Memory B cell (primary cell): ENCODE results near the gene ADAM10.

Experiments
- ATAC-seq: fragments of 150-1000 bp; cut with Tn5 transposase; 2 replicates; pipeline ENCODE4 v1.10.0; 2021; ENCODE audit warnings: low read depth, mild to moderate bottlenecking, moderate library complexity
- DNase-seq, 2 donors: peaks; one replicate each; pipeline ENCODE4 v3.0.0; 2022; ENCODE audit warnings: low spot score in 2 of 2
- H3K27ac Mint-ChIP-seq: one replicate; pipeline ENCODE4 v1.8.0; 2022; ENCODE audit warnings: mild to moderate bottlenecking, moderate library complexity, mixed read lengths
- H3K27me3 Mint-ChIP-seq: one replicate; pipeline ENCODE4 v1.8.0; 2022; ENCODE audit warnings: mixed read lengths
- H3K36me3 Mint-ChIP-seq: one replicate; pipeline ENCODE4 v1.8.0; 2022; ENCODE audit warnings: mild to moderate bottlenecking, mixed read lengths
- H3K4me1 Mint-ChIP-seq: one replicate; pipeline ENCODE4 v1.8.0; 2022; ENCODE audit warnings: mixed read lengths
- H3K4me3 Mint-ChIP-seq: one replicate; pipeline ENCODE4 v1.8.0; 2022; ENCODE audit warnings: mild to moderate bottlenecking, moderate library complexity, mixed read lengths
- H3K9me3 Mint-ChIP-seq: one replicate; pipeline ENCODE4 v1.8.0; 2022; ENCODE audit warnings: mixed read lengths

ADAM10 gene

GRCh38 chr15:58749532-58750337 lies at the start of gene ADAM10:
Gene ADAM10 (minus strand): TSS chr15:58749707. CDS start chr15:58749534, 173 bp downstream.
- no peaks in the 10 kb centered on the region for H3K27me3 Mint-ChIP-seq
- peaks cover 4% of the 10 kb centered on the region for H3K36me3 Mint-ChIP-seq
- peak; percentile 88 to 89 for DNase-seq
- peak; percentile 87 for ATAC-seq
- H3K9me3 Mint-ChIP-seq: no peaks in the 10 kb centered on the region
- peak within 1 kb of the TSS; percentile 95 for H3K27ac Mint-ChIP-seq
- peaks cover 15% of the 10 kb centered on the region for H3K4me1 Mint-ChIP-seq
- H3K4me3 Mint-ChIP-seq: peak within 1 kb of the TSS; percentile 98

GRCh38 chr15:58797505-58797904 lies 48.0 kb upstream of the ADAM10 start:
- Mint-ChIP-seq H3K36me3 (peaks cover 11% of the 10 kb centered on the region), H3K9me3 (peaks cover 2% of the 10 kb centered on the region), H3K27me3 (no peaks in the 10 kb centered on the region), H3K27ac (no peak overlapping the region), H3K4me1 (peaks cover 21% of the 10 kb centered on the region), H3K4me3 (no peak overlapping the region)
- DNase-seq (no peak), ATAC-seq (no peak)

GRCh38 chr15:58795825-58796224 lies 46.3 kb upstream of the ADAM10 start:
- H3K27ac Mint-ChIP-seq: peak overlapping the region; percentile 0
- no peaks in the 10 kb centered on the region for H3K27me3 Mint-ChIP-seq
- ATAC-seq: no peak
- peaks cover 12% of the 10 kb centered on the region for H3K36me3 Mint-ChIP-seq
- DNase-seq: no peak
- no peak overlapping the region for H3K4me3 Mint-ChIP-seq
- peaks cover 2% of the 10 kb centered on the region for H3K9me3 Mint-ChIP-seq
- H3K4me1 Mint-ChIP-seq: peaks cover 21% of the 10 kb centered on the region

GRCh38 chr15:58793862-58794261 lies 44.4 kb upstream of the ADAM10 start:
- Mint-ChIP-seq H3K36me3 (peaks cover 18% of the 10 kb centered on the region), H3K27me3 (no peaks in the 10 kb centered on the region), H3K27ac (peak overlapping the region; percentile 0), H3K9me3 (peaks cover 2% of the 10 kb centered on the region), H3K4me3 (no peak overlapping the region), H3K4me1 (peaks cover 16% of the 10 kb centered on the region)
- ATAC-seq (no peak), DNase-seq (no peak)

- Mint-ChIP-seq H3K9me3 (no peaks in the 10 kb centered on the region), H3K27me3 (no peaks in the 10 kb centered on the region), H3K4me1 (peaks cover 3% of the 10 kb centered on the region), H3K36me3 (peaks cover 15% of the 10 kb centered on the region), H3K27ac (no peak overlapping the region), H3K4me3 (no peak overlapping the region)
- DNase-seq (no peak), ATAC-seq (no peak)
These were observed 38.7 kb upstream of the ADAM10 start for GRCh38 chr15:58788056-58788710.

GRCh38 chr15:58785355-58785754 lies 35.8 kb upstream of the ADAM10 start:
- Mint-ChIP-seq H3K27ac (no peak overlapping the region), H3K36me3 (peaks cover 8% of the 10 kb centered on the region), H3K4me1 (peaks cover under 1% of the 10 kb centered on the region), H3K4me3 (no peak overlapping the region), H3K27me3 (no peaks in the 10 kb centered on the region), H3K9me3 (no peaks in the 10 kb centered on the region)
- ATAC-seq (no peak), DNase-seq (no peak)

GRCh38 chr15:58779554-58779953 lies 30.0 kb upstream of the ADAM10 start:
- H3K4me1 Mint-ChIP-seq: peaks cover 5% of the 10 kb centered on the region
- no peak overlapping the region for H3K4me3 Mint-ChIP-seq
- no peak overlapping the region for H3K27ac Mint-ChIP-seq
- DNase-seq (no peak), ATAC-seq (no peak)
- H3K27me3 Mint-ChIP-seq: no peaks in the 10 kb centered on the region
- peaks cover 5% of the 10 kb centered on the region for H3K36me3 Mint-ChIP-seq
- no peaks in the 10 kb centered on the region for H3K9me3 Mint-ChIP-seq

GRCh38 chr15:58777107-58777506 lies 27.6 kb upstream of the ADAM10 start:
- DNase-seq: no peak

GRCh38 chr15:58775402-58775801 lies 25.9 kb upstream of the ADAM10 start:
- DNase-seq: no peak
- Mint-ChIP-seq H3K27me3 (no peaks in the 10 kb centered on the region), H3K4me3 (no peak overlapping the region), H3K9me3 (no peaks in the 10 kb centered on the region), H3K27ac (no peak overlapping the region), H3K36me3 (peaks cover 2% of the 10 kb centered on the region), H3K4me1 (peaks cover 19% of the 10 kb centered on the region)
- ATAC-seq: no peak

More at GRCh38 chr15:58777107-58777506, 27.6 kb upstream of the ADAM10 start:
- H3K36me3 Mint-ChIP-seq: peaks cover 2% of the 10 kb centered on the region
- H3K27me3 Mint-ChIP-seq: no peaks in the 10 kb centered on the region
- H3K9me3 Mint-ChIP-seq: no peaks in the 10 kb centered on the region
- peak; percentile 77 for ATAC-seq
- peaks cover 11% of the 10 kb centered on the region for H3K4me1 Mint-ChIP-seq
- H3K4me3 Mint-ChIP-seq: peak overlapping the region; percentile 48
- peak overlapping the region; percentile 16 for H3K27ac Mint-ChIP-seq

GRCh38 chr15:58773024-58773423 lies 23.5 kb upstream of the ADAM10 start:
- ATAC-seq (no peak), DNase-seq (no peak)
- H3K27ac Mint-ChIP-seq: no peak overlapping the region
- H3K27me3 Mint-ChIP-seq: no peaks in the 10 kb centered on the region
- H3K4me3 Mint-ChIP-seq: peak overlapping the region; percentile 95
- H3K36me3 Mint-ChIP-seq: no peaks in the 10 kb centered on the region
- H3K9me3 Mint-ChIP-seq: no peaks in the 10 kb centered on the region
- peaks cover 19% of the 10 kb centered on the region for H3K4me1 Mint-ChIP-seq

GRCh38 chr15:58771621-58772250 lies 22.2 kb upstream of the ADAM10 start:
- no peaks in the 10 kb centered on the region for H3K9me3 Mint-ChIP-seq
- no peaks in the 10 kb centered on the region for H3K27me3 Mint-ChIP-seq
- H3K4me3 Mint-ChIP-seq: peak overlapping the region; percentile 95
- H3K36me3 Mint-ChIP-seq: no peaks in the 10 kb centered on the region
- H3K4me1 Mint-ChIP-seq: peaks cover 14% of the 10 kb centered on the region
- no peak for ATAC-seq
- peak overlapping the region; percentile 93 for H3K27ac Mint-ChIP-seq
- DNase-seq: no peak

GRCh38 chr15:58770857-58771620 lies 21.5 kb upstream of the ADAM10 start, which contains the start of gene MINDY2:
Gene MINDY2 (plus strand): TSS chr15:58771302. CDS start chr15:58771396, 94 bp downstream.
- peaks cover 14% of the 10 kb centered on the region for H3K4me1 Mint-ChIP-seq
- peak; percentile 93 for ATAC-seq
- H3K36me3 Mint-ChIP-seq: no peaks in the 10 kb centered on the region
- peak within 1 kb of the TSS; percentile 95 for H3K4me3 Mint-ChIP-seq
- H3K9me3 Mint-ChIP-seq: no peaks in the 10 kb centered on the region
- H3K27ac Mint-ChIP-seq: peak within 1 kb of the TSS; percentile 93
- DNase-seq: peak; percentile 88 to 90
- no peaks in the 10 kb centered on the region for H3K27me3 Mint-ChIP-seq

- ATAC-seq (peak; percentile 44), DNase-seq (no peak)
- H3K27ac Mint-ChIP-seq: peak overlapping the region; percentile 93
- peak overlapping the region; percentile 95 for H3K4me3 Mint-ChIP-seq
- no peaks in the 10 kb centered on the region for H3K27me3 Mint-ChIP-seq
- peaks cover 14% of the 10 kb centered on the region for H3K4me1 Mint-ChIP-seq
- no peaks in the 10 kb centered on the region for H3K36me3 Mint-ChIP-seq
- H3K9me3 Mint-ChIP-seq: no peaks in the 10 kb centered on the region
These were observed 21.0 kb upstream of the ADAM10 start for GRCh38 chr15:58770519-58770856.
